Activated CD4-positive, CD25-positive, alpha-beta regulatory T cell treated with anti-CD3 and anti-CD28 coated beads, Interleukin-2, amount 50 U/mL, for 24 hours (primary cell): ENCODE results near the gene KANK3.
A peak's percentile ranks its signal among the peaks of the same experiment; 100 is the strongest.
"Not testable (repeated sequence)": the region's sequence is repeated elsewhere in the genome, so short reads cannot be mapped to it uniquely, and the experiment has no call there.

Experiments used
- ATAC-seq, 2 donors: fragments of 150-1000 bp; cut with Tn5 transposase; one replicate each; pipeline ENCODE4 v1.10.0; 2021; ENCODE audit warnings: mild to moderate bottlenecking in 1 of 2, moderate library complexity in 1 of 2

KANK3 gene

DNA sequence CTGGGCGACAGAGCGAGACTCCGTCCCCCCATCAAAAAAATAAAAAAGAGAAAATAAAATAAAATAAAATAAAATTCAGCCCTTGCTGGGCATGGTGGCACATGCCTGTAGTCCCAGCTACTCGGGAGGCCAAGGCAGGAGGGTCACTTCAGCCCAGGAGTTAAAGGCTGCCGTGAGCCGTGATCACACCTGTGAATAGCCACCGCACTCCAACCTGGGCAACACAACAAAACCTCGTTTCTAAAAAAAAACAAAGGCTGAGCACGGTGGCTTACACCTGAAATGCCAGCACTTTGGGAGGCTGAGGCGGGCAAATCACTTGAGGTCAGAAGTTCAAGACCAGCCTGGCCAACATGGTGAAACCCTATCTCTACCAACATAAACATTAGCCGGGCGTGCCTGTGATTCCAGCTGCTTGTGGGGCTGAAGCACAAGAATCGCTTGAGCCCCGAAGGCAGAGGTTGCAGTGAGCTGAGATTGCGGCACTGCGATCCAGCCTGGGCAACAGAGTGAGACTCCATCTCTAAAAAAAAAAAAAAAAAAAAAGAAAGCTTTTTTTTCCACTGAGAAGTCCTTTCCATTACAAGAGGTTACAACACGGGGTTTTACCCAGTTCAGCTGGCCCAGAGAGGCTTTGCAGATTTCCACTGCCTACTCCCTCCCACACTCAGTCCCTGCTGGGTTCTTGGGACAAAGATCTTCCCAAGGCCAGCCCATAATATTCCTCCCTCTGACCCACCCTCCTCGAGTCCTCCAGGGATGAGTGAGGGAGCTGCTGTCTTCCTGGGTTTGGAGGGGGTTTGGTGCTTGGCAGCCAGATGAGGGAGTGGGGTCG, 27.3 kb upstream of the KANK3 start:
- ATAC-seq: no peak

DNA sequence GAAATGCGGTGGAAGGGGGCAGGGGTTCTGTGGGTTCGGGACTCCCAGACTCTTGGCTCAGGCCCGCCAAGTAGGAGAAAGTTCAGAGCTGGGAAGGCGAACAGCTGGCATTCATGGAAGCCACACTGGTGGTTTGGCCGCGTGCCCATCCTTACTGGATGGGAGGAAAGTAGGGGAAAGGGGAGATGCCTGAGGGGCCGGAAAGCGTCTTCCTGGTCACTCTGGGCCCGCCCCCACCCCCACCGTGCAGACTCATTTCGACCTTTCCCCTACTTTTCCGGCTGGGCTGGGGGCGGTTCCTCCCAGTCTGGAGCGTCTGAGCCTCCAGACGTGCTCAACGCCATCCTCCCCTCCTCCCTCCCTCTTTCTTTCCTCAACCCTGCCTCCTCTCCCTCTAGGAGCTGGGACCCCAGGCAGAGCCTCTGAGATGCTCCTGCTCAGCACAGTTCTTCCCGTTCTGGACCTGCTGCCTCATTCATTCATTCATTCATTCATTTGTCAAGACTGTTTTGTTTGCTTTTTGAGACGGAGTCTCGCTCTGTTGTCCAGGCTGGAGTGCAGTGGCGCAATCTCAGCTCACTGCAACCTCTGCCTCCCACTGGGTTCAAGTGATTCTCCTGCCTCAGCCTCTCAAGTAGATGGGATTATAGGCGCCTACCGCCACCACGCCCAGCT, 24.4 kb upstream of the KANK3 start:
- ATAC-seq: no peak

DNA sequence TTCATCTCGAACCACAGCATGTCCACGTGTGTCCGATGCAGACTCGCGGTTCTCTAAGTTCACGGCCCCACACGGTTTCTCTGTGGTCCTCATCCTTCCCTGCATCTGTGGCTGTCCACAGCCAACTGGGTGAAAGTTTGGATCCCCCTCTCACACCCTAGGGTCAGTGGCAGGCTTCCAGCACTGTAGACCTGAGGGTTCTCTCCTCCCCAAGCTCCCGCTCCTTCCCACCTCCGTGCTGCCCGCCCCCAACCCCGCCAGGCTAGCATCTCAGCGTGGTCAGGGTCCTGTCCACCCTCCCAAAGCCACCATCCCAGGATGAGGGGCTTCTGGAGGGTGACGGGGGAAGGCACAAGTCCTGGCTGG, 23.9 kb upstream of the KANK3 start:
- no peak for ATAC-seq

DNA sequence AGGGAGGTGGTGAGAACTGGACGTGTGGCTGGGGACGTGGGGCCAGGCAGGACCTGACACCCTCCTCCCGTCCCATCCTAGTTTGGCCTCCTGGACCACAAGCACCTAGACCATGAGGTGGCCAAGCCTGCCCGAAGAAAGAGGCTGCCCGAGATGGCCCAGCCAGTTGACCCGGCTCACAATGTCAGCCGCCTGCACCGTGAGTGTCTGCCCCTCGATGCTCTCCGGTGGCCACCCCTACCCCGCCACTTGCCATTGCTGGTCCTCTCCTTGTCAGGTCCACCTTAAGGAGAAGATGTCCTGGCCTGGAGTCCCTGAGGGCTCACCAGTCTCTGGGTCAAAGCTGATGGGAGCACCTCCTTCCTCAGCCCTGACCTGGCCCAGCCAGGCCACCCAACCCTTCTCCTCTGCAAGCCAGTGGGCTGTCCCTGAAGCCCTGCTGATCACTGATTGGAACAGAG, 23.1 kb upstream of the KANK3 start:
- no peak for ATAC-seq

DNA sequence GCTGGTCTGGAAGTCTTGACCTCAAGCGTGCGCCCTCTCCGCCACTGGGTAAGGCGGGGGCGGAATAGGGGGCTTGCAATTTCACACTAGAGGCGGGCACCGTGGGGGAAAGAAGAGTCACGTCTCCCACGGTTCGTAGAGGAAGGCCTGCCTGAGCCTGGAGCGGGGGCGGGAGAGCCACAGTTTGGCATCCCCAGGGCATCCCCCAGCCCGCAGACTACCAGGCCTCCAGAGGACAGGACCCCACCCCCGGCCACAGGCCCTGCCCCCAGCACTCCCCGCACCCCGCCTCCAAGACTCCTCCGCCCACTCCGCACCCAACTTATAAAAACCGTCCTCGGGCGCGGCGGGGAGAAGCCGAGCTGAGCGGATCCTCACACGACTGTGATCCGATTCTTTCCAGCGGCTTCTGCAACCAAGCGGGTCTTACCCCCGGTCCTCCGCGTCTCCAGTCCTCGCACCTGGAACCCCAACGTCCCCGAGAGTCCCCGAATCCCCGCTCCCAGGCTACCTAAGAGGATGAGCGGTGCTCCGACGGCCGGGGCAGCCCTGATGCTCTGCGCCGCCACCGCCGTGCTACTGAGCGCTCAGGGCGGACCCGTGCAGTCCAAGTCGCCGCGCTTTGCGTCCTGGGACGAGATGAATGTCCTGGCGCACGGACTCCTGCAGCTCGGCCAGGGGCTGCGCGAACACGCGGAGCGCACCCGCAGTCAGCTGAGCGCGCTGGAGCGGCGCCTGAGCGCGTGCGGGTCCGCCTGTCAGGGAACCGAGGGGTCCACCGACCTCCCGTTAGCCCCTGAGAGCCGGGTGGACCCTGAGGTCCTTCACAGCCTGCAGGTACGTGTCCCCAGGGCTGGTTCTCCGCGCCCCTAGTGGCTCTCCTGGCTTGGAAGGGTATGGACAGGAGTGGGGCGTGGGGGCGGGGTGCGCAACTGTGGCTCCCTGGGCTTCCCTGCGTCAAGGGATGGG, 21.0 kb upstream of the KANK3 start, which contains the start of gene ANGPTL4:
Gene ANGPTL4, plus strand, starts transcription at position 353 of the 969 bp plus-strand sequence. Its CDS starts 167 bp downstream, at position 520.
- ATAC-seq: peak; percentile 62 to 68

DNA sequence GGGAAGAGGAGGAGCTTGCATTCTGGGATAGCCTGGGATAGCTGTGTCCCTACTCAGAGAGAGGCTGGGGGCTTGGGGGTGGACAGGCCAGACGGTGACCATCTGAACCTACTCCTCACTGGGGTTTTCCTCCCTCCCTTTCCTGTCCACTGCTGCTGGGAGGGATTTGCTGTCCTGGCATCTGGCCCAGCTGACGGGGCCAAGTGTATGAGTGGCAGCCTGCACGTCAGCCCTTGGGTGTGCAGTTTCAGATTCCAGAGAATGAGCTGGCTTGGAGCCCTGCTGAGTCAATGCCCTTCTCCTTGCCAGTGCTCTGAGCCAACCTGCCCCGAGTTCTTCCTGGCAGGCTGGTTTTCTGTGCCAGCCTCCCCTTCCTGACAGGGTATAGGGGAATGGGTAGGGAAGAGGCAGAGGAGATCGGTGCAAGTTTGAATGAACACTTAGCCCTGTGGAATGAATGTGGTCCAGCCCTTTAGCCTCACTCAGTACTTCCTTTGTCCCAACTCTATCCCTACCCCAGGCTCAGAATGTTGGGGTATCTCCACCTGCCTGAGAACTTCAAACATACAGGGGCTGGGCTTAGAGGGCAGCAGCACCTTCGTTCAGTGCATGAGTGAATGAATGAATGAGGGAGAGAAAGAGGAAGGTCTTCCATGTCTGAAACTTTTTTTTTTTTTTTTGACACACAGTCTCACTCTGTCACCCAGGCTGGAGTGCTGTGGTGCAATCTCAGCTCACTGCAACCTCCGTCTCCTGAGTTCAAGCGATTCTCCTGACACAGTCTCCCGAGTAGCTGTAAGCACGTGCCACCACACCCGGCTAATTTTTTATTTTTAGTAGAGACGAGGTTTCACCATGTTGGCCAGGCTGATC, 19.1 kb upstream of the KANK3 start:
- peak in 1 of 2 donors; percentile 38 for ATAC-seq

DNA sequence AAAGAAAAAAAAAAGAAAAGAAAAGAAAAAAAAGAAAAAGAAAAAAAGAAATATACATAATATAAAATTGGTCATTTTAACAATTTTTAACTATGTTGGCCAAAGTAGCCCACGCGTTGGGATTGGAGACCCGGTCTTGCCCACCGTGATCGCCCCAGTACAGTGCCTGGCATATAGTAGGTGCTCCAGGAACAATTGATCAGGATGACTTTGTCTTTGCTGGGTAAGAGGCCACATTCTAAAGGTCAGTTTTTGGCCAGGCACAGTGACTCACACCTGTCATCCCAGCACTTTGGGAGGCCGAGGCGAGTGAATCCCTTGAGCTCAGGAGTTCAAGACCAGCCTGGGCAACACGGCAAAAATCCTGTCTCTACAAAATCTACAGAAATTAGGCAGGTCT, 17.1 kb upstream of the KANK3 start:
- ATAC-seq: no peak

DNA sequence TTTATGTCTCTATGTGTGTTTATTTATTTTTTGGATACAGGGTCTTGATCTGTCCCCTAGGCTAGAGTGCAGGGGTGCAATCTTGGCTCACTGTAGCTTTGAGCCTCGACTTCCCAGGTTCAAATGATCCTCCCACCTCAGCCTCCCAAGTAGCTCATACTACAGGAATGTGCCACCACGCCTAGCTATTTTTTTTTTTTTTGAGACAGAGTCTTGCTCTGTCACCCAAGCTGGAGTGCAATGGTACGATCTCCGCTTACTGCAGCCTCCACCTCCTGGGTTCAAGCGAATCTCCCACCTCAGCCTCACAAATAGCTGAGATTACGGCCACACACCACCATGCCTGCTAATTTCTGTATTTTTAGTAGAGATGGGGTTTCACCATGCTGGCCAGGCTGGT, 15.9 kb upstream of the KANK3 start:
- no peak for ATAC-seq

DNA sequence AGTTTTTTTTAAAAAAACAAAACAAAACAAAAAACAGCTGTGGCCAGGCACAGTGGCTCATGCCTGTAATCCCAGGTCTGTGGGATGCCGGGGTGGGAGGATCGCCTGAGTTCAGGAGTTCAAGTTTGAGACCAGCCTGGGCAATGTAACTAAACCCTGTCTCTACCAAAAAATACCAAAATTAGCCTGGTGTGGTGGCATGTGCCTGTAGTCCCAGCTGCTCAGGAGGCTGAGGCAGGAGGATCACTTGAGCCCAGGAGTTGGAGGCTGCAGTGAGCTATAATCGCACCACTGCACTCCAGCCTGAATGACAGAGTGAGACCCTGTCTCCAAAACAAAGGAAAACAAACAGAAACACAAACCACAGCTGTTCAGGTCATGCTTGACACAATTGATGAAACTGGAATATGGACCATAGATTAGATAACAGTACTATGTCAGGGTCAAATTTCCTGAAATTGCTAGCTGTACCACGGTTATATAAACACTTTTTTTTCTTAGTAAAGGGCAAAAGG, 14.0 kb upstream of the KANK3 start:
- no peak for ATAC-seq

DNA sequence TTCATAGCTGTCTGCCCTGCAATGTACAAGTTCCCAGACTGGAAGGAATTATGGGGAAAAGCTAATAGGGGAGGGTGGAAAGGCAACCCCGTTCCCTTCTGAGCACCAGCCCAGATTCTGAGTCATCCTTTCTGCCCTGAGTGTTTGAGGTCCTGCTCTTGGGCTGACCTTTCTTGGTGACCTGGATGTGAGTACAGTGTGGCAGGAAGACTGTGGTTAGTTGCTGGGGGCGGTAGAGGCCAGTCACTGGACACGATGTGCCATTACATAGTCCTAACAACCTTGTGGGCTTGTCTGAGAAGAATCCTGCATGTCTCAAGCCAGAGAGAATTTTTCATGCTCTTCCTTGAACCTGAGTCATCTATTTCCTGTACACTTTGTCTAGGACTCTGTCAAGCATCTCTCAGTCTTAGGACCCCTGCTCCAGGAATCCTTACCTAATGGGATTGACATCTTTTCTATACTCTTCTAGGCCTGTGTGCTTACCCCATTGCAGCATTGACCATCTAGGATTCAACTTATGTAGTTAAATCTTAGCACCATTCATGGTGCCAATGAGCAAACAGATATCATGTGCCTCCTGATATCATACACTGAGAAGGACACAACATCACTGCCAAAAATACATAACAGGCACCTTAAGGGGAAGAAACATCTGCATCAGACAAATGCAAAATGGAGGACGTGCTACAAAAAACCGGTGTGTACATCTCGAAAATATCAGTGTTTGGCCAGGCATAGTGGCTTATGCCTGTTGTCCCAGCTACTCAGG, 12.8 kb upstream of the KANK3 start:
- ATAC-seq: peak in 1 of 2 donors; percentile 27

DNA sequence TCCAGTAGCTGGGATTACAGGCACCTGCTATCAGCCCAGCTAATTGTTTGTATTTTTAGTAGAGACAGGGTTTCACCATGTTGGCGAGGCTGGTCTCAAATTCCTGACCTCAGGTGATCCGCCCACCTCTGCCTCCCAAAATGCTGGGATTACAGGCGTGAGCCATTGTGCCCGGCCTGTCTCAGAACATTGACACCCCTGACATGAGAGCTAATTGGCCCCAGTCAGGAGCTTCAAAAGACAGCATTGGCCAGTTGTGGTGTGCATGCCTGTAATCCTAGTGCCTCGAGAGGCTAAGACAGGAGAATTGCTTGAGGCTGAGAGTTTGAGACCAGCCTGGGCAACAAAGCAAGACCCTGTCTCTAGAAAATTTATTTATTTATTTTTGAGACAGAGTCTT, 9.8 kb upstream of the KANK3 start:
- ATAC-seq: not testable (repeated sequence)

DNA sequence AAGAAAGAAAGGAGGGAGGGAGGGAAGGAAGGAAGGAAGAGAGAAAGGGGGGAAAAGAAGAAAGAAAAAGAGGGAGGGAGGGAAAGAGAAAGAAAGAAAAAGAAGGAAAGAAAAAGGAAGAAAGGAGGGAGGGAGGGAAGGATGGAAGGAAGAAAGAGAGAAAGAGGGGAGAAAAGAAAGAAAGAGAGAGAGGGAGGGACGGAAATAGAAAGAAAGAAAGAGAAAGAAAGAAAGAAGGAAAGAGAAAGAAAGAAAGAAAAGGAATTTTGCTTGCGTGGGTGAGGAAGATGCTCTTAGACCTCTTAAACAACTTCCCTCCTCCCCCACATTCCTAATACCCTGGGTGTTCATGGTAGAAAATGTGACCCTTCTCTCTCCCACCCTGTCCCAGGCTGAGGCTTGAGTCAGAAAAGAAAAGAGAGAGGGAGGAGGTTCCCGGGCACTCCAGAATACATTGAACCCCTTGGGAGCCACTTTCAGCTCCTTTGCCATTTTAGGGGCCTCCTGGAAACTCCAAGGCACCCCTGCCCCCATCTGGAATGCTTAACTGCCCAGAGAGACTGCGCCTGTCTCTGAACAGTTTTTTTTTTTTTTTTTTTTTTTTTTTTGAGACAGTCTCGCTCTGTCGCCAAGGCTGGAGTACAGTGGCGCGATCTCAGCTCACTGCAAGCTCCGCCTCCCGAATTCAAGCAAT, 9.2 kb upstream of the KANK3 start:
- ATAC-seq: no peak

DNA sequence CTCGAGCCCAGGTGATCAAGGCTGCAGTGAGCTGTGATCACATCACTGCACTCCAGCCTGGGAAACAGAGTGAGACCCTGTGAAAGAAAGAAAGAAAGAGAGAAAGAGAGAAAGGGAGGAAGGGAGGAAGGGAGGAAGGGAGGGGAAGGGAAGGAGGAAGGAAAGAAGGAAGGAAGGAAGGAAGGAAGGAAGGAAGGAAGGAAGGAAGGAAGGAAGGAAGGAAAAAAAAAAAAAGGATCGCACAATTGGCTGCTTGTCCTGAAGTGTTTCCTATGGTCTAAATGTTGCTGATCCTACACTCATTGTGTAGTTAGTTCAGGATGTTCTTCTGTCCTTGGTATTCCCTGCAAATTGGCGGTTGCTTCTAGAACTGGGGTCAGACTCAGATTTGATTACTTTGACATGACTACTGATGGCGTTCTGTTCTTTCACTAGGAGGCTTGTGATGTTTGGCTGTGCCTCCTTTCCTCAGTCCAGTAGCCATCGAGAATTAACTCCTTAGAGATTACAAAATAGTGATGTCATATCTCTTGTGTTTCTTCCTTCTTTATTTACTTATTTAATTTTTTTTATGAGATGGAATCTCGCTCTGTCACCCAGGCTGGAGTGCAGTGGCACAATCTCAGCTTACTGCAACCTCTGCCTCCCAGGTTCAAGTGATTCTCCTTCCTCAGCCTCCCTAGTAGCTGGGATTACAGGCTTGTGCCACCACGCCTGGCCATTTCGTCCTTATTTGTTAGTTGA, 6.7 kb upstream of the KANK3 start:
- not testable (repeated sequence) for ATAC-seq

DNA sequence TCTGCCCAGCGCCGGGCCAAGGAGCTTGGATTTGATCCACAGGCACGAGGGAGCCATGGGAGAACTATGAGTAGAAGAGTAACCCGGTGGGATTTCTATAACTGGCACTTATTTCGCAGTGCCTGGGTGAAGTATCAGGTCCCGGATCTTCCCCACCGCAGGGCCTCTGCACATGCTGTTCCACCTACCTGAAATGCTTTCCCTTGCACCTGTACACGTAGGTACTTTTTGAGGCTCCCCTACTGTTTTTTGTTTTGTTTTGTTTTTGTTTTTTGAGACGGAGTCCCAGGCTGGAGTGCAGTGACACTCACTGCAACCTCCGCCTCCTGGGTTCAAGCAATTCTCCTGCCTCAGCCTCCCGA, 402 bp upstream of the KANK3 start:
- ATAC-seq: peak in 1 of 2 donors; percentile 5

DNA sequence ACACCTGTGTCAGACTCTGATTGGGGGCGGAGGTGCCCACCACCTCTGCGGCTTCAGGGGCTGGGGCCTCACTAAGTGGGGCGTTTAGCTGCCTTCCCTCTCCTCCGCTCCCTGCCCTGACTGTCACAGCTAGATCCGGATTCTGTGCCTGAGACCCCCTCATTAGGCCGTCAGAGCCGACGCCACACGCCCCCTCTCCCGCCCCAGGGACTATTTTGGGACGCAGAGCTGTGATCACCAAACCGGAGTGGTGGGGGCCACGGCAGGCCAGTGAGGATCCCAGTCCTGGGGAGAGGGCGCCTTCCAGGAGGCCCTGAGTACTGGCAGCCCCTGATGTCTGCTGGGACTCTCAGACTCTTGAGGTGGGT, 762 bp downstream of the KANK3 start:
- no peak for ATAC-seq

DNA sequence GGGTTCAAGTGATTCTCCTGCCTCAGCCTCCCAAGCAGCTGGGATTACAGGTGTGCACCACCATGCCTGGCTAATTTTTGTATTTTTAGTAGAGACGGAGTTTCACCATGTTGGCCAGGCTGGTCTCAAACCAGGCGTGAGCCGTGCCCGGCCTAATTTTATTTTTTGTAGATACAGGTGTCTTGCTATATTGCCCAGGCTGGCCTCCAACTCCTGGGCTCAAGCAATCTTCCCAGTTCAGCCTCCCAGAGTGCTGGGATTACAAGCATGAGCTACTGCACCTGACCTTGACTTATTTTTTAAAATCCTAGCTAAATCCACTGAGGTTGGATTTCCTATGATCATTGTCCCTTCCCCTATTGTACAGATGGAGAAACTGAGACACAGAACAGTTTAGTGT, 1.6 kb downstream of the KANK3 start:
- not testable (repeated sequence) for ATAC-seq

DNA sequence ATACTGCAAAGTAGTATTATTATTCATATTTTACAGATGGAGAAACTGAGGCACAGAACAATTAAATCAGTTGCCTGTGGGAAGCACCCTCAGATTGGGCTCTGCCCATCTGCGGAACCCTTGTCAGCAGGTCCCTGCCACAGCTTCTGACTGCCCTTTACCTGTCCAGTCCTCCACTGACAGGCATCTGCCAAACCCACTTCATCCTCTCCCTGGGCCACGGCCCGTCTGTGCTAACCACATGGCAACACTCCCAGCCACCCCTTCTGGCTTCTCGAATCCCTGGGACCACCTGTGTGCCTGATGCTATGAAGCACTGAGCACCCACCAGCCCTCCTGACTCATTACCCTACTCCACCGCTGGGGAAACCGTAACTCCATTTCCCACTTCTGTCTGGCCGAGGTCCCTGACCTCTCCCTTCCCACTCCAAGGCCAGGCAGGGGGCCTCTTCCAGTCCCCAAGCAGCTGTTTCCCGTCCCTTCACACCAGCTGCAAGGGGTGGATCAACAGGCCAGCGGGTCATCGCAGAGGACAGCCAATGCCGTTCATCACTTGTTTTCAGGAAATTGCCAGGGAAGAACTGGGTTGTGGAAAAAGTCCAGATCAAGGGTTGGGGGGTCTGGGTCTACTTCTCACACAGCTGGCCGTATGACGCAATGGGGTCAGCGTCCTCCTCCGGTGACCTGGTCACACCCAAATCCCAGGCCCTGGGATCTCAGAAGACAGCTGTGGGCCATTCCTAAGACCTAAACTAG, 2.5 kb downstream of the KANK3 start:
- ATAC-seq: no peak

DNA sequence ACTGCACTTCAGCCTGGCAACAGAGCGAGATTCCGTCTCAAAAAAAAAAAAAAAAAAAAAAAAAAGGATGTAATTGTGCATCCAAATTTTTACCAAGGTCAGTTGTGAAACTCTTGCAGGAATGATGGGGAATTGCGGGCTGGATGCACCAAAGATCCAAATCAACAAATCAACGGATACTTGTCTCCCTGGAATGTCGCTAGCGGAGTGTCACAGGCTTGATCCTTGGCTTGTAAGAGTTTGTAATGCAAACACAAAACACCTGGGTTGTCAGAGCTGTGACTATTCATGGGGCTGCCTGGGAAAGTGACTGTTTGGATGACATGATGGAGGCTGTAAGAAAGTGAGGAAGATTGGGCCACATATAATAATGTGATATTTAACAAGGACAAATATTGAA, 4.2 kb downstream of the KANK3 start:
- no peak for ATAC-seq

DNA sequence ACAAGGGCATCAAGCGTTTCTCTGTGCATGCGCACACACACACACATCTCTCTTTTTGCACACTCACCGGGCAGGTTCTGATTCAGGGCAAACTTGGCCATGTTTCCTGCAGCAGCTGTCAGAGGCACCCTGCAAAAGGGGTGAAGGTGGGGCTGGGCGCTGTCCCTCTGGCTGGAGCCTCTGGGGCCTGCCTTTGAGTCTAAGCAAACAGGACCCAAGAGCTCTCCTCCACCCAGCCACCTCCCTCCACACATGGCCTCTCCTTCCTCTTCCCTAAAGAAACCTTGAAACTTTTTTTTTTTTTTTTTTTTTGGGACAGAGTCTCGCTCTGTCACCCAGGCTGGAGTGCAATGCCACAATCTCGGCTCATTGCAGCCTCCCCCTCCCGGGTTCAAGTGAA, 5.3 kb downstream of the KANK3 start:
- ATAC-seq: no peak
